NOMO-1 (cell line): ENCODE results near the gene KHNYN.
A peak's percentile ranks its signal among the peaks of the same experiment; 100 is the strongest.

Experiments
- DNase-seq, 2 experiments: peaks; one replicate each; lab custom pipeline; 2025; ENCODE audit not compliant: unreplicated experiment in 2 of 2; lab: John Stamatoyannopoulos, UW

The KHNYN gene

DNA sequence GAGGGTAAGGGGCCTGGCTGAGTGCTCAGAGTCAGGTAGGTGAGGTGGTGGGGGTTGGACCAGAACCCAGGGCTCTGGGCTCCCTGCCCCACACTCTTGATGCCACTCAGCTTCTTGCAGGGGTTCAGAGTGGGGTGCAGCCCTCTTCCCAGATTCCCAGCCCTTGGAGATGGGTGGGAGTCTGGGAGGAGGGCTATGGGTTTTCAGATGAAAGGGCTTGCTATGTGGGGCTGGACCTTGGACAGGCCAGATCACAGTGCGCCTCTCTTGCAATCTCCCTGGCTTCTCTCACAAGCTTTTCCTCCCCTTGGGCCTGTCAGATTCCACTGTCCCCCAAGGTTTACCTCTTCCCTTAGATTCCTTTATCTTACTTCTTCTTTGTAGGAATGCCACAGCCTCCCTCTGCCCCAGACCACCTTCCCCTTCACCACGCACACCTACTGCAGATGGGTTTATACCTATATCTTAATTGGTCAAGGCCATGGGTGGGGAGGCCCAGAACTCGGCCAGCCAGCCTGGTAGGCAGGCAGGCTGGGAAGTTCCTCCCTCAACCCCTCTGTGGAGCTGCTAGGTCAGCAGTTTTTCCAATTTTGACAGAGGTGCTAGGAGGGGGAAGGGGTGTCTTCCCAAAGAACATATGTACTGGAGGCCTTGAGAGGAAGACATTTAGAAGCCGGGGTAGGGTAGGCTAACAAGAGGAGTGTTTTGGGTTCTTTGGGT lies 29.6 kb upstream of the KHNYN start:
- no peak for DNase-seq

DNA sequence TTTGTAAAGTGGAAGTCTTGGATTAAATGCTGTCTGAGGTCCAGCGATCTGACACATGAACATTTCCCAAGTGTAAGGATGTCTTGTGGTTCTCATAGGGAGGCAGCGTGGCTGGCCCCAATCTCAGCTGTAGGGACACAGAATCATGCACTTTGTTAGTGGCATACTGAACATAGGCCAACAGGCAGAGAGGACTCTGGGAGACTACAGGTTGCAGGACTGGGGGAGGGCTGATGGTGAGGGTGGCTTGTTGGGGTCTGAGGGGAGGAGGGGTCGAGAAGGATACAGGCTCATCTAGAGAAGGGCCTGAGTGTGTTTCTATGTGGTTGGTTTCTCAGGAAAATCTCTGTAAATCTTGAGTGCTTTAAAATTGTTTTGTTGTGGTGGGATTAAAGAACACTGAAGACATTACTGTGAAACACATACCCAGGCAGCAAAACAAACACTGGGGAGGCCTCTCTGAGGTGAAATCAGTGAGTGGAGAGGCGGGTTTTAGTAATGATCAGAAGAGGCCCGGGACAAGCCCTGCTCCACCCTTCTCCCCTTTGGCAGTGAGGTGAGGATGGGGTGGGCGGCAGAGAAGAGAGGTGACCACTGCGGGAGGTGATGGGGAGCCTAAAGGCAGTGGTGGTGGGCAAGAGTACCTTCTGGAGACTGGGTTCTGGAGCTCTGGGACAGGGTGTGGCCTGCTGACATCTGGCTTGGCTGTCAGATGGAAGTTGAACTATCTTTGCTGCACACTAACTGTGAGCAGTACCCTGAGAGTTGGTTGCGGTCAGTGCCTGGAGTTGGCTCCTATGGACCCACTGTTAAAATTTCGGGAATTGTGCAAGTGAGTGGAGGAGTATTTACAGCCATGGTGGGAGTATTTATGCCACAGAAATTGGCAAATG lies 27.7 kb upstream of the KHNYN start:
- no peak for DNase-seq

DNA sequence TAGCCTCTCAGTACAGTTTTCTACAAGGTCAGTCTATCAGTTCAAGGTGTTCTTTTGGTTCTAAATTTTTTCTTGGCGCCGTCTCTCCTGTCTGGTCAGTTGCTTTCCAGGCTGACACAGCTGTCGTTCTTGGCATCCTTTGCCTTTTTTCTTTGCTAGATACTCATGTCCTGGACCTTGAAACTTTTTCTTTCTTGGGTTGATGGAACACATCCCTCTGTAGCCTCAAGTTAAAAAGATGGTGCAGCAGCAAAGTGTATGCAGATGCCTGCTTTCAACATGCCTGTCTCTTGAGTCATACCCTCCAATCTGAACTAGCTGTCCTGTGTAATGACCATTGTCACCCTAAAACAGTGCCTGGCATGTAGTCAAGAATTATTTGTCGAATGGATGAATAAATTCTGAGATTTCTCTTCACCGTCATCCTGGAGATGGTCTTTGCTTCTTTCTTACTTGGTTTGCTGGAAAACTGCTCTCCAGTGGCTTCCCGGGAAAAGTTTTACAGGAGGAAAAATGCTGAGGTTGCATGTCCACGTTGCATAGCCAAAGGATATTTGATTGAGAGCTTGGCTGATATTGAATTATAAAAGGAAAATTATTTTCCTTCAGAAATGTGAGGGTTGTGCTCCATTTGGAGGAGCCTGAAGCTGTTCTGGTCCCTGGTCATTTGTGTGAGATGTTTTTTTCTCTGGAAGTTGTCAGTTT lies 26.3 kb upstream of the KHNYN start:
- no peak for DNase-seq

DNA sequence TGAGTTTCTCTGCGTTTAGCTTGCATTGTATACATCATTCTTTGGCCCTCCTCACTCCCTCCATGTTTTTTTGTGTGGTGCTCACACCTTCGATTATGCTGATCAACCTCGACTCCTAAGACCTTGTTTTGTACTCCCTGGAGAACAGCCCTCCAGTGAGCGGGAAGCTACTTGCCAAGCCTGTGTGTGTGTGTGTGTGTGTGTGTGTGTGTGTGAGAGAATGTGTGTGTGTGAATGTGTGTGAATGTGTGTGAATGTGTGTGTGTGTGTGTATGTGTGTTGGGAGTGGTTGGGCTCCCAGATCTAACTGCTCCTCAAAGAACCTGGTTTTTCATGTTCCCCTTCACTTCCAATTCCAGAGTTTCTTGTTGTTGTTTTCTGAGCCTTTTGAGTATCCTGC lies 24.9 kb upstream of the KHNYN start:
- DNase-seq, result no peak

DNA sequence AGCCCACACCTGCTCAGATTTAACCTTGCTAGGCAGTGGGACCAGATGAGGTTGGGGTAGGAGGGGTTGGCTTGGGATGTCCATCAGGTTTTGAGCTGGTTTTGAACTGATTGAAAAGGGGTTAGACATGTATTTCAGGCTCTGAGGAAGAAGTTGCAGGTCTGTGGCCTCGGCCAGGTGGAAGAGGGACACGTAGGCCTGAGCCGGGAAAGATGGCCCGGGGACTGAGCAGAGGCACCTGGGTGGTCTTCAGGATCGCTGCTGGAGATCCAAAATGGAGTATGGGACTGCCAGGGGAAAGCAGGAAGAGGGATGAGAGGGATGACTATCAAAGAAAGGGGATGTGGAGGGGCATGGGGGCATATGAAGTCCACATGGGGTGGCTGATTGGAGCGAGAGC lies 23.3 kb upstream of the KHNYN start:
- no peak for DNase-seq

DNA sequence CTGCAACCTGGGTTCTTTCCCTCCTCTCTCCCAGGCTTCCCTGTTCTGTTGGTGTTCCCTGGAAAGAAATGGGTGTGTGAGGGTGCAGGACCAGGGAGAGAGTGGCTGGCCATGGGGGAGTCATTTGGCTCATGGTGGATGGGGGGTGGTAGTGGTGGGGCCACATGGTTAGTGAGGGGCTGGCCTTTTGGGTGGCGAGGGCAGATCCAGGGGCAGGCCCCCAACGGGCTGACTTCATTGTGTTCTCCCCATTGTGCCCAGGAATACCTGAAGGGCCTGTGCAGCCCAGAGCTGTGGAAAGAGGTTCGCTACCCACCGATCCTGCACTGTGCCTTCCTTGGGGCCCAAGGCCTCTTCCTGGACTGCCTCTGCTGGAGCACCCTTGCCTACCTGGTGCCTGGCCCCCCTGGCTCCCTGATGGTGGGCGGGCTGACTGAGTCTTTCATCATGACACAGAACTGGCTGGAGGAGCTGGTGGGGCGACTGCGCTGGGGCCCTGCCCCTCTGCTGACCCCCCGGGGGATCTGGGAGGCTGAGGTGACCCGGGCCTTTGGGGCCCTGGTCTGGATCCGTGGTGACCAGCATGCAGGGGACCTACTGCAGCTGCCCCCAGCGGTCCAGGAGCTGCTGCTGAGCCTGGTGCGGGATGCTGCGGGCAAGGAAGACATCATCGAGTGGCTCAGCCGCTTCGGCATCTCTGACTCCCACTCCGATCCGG lies 22.0 kb upstream of the KHNYN start:
- no peak for DNase-seq

DNA sequence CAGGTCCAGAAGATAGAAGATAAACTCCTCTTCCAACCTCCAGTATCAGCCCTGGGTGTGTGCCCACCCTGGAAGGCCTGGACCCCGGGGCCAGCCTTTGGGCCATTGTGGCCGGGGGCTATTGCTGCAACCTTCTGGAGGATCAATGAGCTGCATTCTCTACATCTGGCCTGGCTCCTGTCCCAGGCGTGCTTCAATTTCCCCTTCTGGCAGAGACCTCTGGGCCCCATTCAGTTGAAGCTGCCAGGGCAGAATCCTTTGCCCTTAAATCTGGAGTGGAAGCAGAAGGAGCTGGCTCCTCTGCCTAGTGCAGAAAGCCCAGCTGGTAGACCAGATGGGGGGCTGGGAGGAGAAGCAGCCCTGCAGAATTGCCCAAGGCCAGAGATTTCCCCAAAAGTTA lies 21.0 kb upstream of the KHNYN start:
- DNase-seq, result no peak

DNA sequence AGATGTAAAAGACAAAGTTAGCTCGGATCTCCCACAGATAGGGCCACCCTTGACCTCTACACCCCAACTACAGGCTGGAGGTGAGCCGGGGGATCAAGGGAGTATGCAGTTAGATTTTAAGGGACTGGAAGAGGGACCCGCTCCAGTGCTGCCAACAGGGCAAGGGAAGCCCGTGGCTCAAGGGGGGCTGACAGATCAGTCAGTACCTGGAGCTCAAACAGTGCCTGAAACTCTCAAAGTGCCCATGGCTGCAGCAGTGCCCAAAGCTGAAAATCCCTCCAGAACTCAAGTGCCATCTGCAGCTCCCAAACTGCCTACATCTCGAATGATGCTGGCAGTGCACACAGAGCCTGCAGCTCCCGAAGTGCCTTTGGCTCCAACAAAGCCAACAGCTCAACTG lies 20.6 kb upstream of the KHNYN start:
- DNase-seq, result no peak

DNA sequence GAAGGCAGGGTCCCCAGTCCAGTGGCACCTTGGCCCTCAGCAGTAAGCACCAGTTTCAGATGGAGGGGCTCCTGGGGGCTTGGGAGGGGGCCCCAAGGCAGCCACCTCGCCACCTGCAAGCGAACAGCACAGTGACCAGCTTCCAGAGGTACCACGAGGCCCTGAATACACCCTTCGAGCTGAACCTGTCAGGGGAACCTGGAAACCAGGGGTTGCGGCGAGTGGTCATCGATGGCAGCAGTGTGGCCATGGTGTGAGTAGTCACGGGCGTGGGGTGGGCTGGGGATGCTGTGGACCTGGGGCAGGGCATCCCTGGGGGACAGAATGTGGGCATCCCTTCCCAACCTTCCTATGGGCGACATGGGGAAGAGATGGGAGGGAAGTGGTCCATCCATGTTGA lies 19.8 kb upstream of the KHNYN start:
- no peak for DNase-seq

DNA sequence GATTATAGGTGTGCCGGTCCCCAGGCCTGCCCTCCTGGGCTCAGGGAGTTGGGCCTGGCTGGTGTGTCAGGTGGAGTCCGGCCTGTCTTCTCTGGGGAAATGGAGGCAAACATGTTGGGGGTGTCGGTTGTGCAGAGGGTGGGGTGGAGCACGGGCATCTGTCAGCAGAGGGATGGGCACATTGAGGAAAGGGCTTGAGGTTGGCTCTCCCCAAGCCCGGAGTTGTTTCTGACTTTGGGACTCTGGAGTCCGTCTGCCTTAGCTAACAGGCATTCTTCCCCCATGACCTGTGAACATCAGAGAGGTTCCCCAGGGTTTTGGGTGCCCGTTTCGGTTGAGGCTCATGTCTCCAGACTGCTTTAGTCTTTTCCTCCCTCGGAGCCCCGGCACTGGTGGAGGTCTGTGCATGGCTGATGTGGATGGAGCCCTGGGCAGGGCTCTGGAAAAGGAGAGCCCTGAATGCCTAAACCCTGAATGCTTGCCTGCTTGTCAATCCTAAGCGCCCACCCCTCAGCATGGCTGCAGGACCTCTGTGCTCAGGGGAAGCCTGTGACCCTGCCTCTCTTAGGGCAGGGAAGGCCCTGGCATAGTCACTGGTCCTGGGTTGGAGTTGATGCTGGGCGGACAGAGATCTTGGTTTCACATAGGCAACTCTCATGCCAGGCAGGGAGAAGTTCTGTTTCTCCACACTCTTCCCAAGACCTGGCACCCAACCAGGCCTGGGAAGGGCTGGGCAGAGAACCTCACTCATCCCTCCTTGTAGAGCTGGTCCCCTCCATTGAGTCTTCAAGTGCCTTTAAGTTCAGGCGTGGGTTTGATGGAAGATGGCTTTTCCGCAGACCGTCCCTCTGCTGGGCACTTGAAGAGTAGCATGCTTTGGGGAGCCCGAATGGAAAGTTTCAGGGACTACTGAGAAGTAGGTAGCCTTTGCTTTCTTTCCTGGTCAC lies 18.0 kb upstream of the KHNYN start:
- peak; percentile 20 to 32 for DNase-seq

DNA sequence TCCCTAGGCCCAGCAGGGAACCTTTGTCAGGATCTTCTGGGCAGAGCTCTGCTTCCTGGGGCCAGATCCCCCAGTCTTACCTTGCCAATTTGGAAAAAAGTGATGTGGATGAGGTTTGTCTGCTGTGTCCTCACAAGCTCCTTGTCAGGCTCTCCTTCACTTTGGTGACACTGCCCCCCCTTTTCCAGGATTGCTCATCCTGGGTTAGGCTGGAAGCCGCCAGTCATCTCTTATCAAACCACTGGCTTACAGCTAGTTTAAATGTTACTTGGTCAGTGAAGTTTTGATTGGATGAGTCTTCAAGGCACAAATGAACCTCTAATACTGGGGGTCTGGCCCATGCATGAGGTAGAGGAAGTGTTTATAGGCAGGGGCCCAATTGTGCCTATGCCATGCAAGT lies 15.7 kb upstream of the KHNYN start:
- no peak for DNase-seq

DNA sequence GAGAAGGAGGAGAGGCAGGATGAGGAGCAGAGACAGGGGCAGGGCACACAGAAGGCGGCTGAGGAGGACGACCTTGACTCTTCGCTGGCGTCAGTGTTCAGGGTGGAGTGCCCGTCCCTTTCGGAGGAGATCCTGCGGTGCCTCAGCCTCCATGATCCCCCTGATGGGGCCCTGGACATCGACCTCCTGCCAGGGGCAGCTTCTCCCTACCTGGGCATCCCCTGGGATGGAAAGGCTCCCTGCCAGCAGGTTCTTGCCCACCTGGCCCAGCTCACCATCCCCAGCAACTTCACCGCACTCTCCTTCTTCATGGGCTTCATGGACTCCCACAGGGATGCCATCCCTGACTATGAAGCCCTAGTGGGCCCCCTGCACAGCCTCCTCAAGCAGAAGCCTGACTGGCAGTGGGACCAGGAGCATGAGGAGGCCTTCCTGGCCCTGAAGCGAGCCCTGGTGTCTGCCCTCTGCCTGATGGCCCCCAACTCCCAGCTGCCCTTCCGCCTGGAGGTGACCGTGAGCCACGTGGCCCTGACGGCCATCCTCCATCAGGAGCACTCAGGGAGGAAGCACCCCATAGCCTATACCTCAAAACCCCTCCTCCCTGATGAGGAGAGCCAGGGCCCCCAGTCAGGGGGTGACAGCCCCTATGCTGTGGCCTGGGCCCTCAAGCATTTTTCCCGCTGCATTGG lies 14.9 kb upstream of the KHNYN start:
- no peak for DNase-seq

DNA sequence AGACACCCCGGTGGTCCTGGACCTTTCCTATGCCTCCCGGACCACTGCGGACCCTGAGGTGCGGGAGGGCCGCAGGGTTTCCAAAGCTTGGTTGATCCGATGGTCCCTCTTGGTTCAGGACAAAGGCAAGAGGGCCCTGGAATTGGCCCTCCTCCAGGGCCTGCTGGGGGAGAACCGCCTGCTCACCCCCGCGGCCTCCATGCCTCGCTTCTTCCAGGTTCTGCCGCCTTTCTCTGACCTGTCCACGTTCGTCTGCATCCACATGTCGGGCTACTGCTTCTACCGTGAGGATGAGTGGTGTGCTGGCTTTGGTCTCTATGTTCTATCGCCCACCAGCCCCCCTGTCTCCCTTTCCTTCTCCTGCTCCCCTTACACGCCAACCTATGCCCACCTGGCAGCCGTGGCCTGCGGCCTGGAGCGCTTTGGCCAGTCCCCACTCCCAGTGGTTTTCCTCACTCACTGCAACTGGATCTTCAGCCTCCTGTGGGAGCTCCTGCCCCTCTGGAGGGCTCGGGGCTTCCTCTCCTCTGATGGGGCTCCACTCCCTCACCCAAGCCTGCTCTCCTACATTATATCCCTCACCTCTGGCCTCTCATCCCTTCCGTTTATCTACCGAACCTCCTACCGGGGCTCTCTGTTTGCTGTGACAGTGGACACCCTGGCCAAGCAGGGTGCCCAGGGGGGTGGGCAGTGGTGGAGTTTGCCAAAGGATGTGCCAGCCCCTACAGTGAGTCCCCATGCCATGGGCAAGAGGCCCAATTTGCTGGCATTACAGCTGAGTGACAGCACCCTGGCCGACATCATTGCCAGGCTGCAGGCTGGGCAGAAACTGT lies 14.1 kb upstream of the KHNYN start:
- no peak for DNase-seq

DNA sequence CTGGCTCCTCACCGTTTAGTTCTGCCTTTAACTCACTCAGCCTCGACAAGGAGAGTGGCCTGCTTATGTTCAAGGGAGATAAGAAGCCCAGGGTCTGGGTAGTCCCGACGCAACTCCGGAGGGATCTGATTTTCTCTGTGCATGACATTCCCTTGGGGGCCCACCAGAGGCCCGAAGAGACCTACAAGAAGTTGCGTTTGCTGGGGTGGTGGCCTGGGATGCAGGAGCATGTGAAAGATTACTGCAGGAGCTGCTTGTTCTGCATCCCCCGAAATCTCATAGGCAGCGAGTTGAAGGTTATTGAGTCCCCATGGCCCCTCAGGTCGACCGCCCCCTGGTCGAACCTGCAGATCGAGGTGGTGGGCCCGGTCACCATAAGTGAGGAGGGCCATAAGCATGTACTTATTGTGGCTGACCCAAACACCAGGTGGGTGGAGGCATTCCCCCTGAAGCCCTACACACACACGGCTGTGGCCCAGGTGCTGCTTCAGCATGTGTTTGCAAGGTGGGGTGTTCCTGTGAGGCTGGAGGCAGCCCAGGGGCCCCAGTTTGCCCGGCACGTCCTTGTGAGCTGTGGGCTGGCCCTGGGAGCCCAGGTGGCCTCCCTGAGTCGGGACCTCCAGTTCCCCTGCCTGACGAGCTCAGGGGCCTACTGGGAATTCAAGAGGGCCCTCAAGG lies 13.4 kb upstream of the KHNYN start:
- DNase-seq, result no peak

DNA sequence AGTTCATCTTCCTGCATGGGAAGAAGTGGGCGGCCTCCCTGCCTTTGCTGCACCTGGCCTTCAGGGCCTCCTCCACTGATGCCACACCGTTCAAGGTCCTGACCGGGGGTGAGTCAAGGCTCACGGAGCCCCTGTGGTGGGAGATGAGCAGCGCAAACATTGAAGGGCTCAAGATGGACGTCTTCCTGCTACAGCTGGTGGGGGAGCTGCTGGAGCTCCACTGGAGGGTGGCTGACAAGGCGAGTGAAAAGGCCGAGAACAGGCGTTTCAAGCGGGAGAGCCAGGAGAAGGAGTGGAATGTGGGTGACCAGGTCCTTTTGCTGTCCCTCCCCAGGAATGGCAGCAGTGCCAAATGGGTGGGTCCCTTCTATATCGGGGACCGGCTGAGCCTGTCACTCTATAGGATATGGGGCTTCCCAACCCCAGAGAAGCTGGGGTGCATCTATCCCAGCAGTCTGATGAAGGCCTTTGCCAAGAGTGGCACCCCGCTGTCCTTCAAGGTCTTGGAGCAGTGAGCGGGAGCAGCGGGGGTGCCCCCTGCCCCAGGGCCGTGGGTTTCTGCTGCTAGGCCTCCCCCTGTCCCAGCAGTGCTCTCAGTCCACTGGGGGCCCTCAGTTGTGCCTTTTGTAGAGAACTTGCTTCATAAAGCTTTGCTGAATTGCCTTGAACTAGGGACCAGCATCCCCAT lies 12.7 kb upstream of the KHNYN start:
- DNase-seq, result no peak

DNA sequence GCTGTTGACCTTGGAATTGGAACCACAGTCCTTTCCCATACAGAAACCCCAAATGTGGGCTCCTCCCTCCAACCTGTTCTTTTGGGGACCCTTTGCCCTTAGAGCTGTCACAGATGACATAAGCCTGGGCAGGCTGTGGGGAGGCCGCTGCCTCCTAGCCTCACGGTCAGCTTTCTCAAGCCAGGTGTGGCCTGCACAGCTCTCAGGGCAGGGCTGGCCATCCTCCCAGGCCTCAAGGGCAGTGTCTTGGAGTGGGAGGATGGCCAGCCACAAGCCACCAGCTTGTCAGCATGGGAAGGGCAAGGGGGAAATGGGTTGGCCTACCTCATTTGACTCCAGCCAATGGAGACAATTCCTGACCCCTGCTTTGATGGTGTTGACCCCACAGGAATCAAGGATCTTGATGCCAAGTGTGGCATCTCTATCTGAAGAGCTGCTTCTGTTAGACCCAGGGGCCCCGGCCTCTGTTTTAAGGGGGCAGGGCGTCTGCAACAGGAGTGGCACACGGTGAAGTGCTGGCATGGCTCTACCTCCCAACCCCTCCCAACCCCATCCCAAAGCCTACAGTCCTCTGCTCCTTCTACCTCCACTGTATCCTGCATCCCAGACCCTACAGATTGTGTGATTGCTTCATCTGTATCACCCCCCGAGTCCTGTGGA lies 11.8 kb upstream of the KHNYN start:
- DNase-seq, result no peak

DNA sequence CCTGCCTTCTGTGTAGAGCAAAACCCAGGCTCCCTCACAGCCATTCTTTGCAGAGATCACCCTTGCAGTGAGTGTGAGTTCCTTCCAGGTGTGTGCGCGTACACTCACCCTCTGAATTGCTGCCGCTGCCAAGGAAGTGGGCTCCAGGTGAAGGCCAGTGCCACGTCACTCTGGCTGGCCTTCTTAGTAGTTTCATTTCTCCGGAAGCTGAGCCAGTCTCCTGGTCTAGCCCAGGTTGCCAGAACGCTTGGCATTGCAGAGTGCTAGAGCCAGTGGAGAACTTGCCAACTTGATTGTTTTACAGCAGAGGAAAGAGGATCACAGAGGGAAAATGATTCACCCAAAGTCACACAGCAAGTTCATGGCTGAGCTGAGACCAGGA lies 11.3 kb upstream of the KHNYN start:
- DNase-seq, result no peak
